ENCODE results near the gene RNF213.

GRCh38 chr17:80414803-80415625 is 154.4 kb downstream of the RNF213 start, which contains the start of gene ENDOV:
- TF ChIP-seq CTCF (IDR thresholded peaks at IDR 0.05; ENCODE audit: insufficient read depth, low read length) (no peak), GABPA (IDR thresholded peaks at IDR 0.05; ENCODE audit: low read depth) (peak; percentile 87), POLR2AphosphoS5 (IDR thresholded peaks at IDR 0.05; ENCODE audit: low read depth) (peak; percentile 41; the same call in 1 of the 2 replicates), REST (IDR thresholded peaks at IDR 0.05; ENCODE audit: insufficient replicate concordance, low read depth) (no peak), SPI1 (IDR thresholded peaks at IDR 0.05; ENCODE audit: borderline replicate concordance, low read depth) (peak; percentile 64; the same call in 1 of the 2 replicates)
